ENCODE data around the gene SMARCD1. TPM values are rescaled to one million over a fixed set of nuclear protein-coding genes. Genes with fewer than 3 reads are reported as not detected.

SMARCD1 gene
- total RNA-seq, 1 donor from 2014 or later, result 14.3 TPM

DNA sequence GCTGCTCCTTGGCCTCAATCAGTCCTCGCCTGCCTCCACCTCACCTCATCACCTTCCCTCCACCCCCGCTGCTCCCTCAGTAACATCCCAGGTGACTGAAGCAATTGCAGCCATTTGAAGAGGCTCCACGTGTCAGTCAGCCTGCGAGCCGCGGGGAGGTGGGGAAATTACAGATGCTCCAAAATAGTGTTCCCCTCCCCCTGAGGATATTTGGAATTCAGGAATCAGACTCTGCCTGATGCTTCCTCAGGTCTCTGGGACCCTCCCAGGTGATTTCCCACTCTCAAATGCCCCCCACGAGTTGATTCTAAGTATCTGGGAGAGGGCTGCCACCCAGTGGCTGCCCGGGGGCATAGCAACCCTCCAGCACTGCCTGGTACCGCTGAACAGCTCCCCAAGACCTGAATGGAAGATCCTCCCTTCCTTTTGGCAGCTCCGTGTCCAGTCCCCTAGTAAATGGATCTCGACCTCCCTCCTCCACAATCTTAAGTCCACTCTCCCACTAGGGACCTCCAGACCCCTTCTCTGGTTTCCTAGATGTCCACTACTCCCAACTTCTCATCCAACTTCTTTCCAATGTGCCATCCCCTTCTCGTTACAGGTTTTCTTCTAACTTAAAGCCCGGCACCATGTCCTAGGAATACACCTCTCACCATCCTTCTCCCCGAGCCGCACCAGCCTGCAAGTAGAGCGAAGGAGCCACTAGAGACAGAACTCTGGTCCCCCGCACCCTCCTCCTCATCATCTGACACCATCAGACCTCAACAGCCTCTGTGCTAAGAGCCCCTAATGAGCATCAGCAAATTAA is 29.1 kb upstream of the SMARCD1 start:
- intact Hi-C loops (cut with DNase I), result loop anchor here (2.0 kb wide), 1 partner anchor 89 kb away; no protein-coding TSS in a partner anchor
- ATAC-seq (ENCODE audit: poor library complexity) (peak; percentile 61), DNase-seq (peak; percentile 62)

DNA sequence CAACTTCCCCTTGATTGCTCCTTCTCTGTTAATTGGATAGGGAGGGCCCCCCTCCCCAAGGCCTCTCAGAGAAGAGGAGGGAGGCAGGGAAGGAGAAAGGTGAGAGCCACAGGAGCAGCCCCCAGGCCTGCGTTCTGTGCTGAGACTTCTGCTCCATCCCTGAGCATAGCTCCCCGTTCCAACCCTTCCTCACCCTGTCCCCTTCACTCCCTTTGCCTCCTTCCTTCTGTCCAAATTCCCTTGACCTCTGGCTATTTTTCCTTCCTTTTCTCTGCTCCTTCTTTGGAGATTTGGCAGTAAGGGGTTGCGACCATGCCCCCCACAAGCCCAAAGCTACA is 28.5 kb upstream of the SMARCD1 start:
- no peak for ATAC-seq (ENCODE audit: poor library complexity)
- intact Hi-C loops (cut with DNase I), result loop anchor here (2.0 kb wide), 1 partner anchor 90 kb away; no protein-coding TSS in a partner anchor

DNA sequence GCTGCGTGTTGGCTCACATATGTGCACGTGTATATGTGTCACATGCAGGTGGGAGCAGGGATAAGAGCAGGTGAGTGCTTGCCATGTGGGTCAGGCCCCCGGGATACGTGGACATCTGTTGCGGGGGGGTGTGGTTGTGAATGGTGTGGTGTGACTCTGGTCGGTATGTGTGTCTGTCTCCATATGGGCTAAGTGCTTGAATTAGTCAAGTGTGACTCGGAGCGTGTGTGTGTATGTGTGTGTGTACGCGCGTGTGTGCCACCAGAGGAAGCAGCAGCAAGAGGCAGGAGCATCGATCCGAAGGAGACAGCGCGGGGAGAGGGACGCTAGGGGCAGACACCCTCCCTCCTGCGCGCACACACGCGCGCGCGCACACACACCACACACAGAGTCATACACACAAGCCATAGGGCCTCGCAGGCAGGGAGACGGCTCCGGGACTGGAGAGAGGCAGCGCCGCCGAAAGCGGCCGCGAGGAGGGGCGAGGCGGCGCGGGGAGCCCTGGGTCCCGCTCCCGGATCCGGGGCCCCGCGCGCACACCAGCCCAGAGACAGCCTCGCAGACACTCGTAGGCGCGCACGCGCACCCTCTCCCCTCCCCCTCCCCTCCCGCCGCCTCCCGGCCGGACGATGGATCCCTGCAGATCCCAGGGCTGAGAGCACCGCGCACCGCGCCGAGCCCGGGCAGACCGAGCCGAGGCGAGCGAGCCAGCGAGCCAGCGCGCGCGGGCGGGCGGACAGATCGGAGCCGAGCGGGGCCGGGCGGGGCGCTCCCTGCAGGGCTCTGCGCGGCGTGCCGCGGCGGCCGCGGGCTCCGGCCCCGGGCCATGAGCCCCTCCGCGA is 27.9 kb upstream of the SMARCD1 start, which contains the start of gene ASIC1:
ASIC1 (plus strand) TSS at position 597 of the 842 bp plus-strand sequence. CDS start 1,171 bp downstream, outside the sequence.
- ATAC-seq (ENCODE audit: poor library complexity), result peak; percentile 85
- peak; percentile 86 for DNase-seq
- intact Hi-C loops (cut with DNase I), result loop anchor here (2.0 kb wide), 1 partner anchor 90 kb away; no protein-coding TSS in a partner anchor

More for the DNA sequence above, 28.5 kb upstream of the SMARCD1 start:
- DNase-seq, result no peak

DNA sequence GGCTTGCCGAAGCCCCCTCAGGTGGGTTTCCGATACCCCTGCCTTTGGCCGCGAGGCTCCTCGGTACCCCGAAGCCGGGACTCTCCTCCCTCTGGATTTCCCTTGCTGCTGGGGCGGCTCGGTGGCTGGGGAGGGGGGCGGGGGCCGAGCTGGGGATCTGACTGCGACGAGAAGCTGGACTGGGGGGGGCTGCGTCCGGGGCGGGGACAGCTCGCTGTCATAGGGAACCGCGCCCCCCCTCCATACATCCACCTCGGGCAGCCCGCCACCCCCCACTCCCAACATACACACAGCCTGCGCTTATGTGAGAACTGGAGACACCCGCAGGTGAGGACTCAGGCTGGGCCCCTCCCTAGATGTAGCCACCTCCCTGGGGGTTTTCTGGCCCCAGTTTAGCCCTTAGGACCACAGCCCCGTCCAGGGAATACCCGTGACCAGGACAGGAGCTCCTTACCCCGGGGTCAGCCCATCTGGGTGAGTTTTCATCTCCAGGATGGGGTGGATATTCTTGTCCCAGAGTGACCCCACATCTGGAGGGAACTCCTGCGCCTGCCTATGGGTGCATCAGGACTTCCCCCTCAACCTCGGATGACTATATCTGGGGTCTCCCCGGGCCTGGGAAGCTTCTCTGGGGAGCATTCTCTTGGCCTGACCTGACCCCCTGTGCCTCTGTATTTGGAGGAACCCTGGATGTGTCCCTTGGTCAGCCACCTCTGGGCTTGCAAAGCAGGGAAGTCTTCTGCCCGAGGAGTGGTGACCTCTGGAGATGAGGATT is 27.1 kb upstream of the SMARCD1 start:
- DNase-seq, result no peak
- ATAC-seq (ENCODE audit: poor library complexity), result no peak
- intact Hi-C loops (cut with DNase I), result loop anchor here (2.0 kb wide), 1 partner anchor 91 kb away; no protein-coding TSS in a partner anchor

DNA sequence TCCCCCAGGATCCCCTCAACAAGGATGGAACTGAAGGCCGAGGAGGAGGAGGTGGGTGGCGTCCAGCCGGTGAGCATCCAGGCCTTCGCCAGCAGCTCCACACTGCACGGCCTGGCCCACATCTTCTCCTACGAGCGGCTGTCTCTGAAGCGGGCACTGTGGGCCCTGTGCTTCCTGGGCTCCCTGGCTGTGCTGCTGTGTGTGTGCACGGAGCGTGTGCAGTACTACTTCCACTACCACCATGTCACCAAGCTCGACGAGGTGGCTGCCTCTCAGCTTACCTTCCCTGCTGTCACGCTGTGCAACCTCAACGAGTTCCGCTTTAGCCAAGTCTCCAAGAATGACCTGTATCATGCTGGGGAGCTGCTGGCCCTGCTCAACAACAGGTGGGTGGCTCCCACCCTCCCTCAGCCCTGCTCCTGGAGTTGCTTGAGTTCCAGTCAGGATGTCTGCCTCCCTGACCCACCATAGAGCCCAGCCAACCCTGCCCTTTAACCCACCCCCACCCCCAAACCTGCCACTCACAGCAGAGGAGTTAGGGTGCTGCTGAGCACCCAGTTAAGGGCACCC is 26.3 kb upstream of the SMARCD1 start:
- DNase-seq (no peak), ATAC-seq (ENCODE audit: poor library complexity) (no peak)
- intact Hi-C loops (cut with DNase I), result no loop called here

DNA sequence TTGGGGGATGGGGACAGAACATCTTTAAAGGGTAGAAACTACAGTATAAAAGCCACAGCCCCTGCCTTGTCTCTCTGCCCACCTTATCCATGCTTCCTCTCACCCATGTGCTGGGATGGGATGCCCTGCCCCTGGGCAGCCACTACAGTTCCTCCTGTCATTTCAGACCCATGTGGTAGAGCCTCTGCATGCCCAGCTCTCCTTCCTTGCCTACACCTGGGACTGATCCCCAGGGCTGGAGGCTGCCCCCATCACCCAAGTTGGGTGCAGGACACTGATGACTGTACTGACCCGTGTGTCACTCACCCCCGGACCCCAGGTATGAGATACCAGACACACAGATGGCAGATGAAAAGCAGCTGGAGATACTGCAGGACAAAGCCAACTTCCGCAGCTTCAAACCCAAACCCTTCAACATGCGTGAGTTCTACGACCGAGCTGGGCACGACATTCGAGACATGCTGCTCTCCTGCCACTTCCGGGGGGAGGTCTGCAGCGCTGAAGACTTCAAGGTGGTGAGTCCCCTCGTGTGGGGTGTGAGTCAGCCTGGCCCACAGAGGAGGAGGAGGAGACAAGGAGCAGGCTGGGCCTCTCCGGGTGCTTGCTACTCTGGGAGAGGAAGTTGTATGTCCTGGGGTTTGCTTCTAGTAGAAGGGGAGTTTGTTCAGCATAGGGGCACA is 25.6 kb upstream of the SMARCD1 start:
- DNase-seq (no peak), ATAC-seq (ENCODE audit: poor library complexity) (no peak)
- intact Hi-C loops (cut with DNase I), result no loop called here

DNA sequence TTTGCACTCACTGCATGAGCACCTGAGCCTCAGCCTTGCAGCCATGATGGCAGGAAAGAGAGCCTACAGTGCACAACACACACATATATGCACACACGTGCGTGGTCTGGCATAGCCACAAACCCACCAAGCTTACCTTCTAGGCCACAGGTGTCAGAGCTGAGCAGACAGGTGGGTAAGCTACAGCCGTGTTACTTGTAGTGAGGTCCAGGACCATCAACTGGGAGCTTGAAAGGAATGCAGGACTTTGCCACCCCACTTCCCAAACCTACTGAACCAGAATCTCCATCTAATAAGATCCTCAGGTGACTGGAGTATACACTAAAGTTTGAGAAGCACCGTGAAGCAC is 25.0 kb upstream of the SMARCD1 start:
- DNase-seq (no peak), ATAC-seq (ENCODE audit: poor library complexity) (no peak)
- intact Hi-C loops (cut with DNase I), result no loop called here

DNA sequence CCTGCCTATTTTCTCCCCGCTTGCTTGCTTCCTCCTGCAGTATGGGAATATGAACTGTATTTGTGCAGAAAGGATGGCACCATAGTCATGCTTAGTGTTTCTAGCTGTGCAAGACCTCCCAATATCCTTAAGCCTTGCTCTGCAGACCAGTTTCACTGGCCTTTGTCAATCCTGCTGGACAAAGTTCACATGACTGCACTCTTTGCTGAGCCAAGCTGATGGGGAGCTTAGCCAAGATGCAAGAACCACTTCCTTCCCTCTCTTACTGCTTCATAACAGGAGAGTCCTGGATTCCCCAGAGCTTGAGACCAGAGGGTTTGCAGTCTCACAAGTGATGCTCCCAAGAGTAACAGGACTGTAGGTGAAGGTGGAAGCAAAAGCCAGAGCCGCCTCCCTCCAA is 24.0 kb upstream of the SMARCD1 start:
- intact Hi-C loops (cut with DNase I), result no loop called here
- no peak for DNase-seq

DNA sequence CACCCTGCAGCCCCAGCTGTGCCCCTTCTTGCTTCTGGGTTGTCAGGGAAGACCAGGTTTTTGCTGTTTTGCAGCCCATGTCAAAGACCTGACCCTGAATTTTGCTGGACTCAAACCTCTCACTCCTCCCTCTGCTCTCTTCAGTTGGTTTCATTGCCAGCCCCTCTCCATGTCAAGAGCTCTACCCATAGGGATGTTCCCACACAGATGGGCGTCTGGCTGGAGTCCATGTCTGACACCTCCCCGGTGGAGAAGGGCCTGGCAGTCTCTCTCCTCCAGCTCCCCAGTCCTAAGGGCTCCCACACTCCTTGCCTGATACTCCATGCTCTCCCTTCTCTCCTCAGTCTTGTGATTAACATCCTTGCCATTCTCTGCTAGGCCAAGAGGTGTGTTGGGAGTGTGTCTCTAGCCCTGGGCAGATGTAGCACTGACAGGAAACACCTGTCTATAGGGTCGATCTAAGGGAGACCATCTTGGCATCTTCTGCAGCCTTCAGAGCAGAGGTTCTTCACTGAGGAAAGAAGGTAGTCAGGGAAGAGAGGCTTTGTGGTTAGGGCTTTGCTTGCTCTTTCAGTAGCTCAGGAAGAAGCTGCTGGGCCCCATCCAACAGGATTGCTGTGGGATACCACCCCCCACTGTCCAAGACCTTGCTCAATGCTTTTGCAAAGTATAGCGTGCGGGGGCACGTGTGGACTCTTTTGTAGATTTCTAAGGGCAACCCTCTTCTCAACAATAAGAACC is 23.0 kb upstream of the SMARCD1 start:
- DNase-seq, result no peak
- intact Hi-C loops (cut with DNase I), result no loop called here
- ATAC-seq (ENCODE audit: poor library complexity), result no peak

More for the DNA sequence above, 24.0 kb upstream of the SMARCD1 start:
- no peak for ATAC-seq (ENCODE audit: poor library complexity)

DNA sequence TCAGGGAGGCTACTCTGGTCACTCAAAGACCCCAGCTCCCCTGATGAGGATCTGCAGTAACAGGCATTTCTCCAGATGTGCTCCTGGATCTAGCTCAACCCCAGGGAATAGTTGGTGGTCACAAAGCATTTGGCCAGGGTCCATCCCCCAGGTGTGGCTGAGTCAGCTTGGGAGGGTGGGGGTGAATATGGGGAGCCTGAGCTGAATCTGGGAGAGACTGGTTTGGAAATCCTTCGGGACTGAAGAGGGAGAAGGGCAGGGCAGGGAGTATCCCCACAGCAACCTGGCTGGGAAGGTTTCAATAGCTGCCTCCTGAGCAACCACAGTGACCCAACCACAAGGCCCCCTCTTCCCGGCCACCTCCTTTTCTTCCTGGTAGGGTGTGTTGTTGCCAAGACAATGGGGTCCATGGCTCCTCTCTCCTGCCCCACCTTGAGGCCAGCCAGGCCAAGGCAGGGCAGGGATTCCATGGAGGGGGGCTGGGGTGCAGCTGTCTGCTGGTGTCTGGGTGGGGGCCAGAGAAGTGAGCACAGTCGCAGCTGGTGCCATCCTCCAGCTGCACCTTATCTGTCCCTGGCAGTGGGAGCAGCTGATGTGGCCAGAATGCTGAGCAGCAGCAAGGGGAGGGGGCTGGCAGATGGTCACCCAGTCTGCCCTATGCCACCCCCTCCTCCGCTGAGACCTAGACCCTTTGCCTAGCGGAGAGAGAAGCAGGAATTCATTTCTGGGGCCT is 22.2 kb upstream of the SMARCD1 start:
- ATAC-seq (ENCODE audit: poor library complexity) (no peak), DNase-seq (no peak)
- intact Hi-C loops (cut with DNase I), result no loop called here

DNA sequence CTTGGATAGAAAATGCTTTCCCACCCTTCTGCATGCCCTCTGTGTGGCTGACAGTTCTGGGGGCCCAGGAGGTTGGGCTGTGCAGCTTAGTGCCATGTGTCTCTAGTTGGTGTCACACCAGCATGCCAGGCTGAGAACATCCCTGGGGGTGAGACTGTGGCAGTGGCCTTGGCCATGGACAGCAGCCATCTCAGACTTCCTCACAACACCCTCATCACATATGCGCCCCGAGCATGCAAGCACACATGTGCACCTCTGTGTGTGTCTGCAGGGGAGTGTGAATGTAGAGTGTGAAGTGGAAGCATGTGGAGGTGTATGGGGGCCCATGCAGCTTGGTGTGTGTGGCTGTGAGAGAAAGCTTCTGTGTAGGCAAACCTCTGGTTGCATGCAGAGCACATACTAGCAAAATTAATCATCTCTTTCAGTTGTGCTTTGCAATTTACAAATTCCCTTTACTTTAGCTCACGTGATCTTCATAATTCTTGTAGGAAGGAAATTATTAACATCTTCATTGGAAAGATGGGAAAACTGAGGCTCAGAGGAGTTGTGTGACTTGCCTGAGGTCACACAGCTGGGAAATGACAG is 19.3 kb upstream of the SMARCD1 start:
- intact Hi-C loops (cut with DNase I), result no loop called here
- ATAC-seq (ENCODE audit: poor library complexity) (no peak), DNase-seq (no peak)

DNA sequence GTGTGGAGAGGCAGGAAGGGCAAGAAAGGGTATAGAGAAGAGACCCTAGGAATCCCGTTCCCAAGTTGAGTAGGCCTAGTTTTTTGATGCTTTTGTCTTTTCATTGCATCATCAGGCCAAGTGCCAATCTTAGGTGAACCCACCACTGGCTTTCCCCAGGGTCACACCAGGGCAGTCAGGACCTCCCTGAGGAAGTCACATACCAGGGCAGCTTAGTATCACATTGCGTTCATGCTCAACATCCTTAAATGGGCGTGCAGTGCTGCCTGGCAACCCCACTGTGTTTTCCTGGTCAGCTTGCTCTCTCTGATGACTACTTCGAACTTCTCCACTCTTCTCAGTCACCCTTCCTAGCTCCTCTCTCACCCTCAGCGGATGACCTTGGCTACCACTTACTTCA is 18.7 kb upstream of the SMARCD1 start:
- ATAC-seq (ENCODE audit: poor library complexity) (peak; percentile 36), DNase-seq (no peak)
- intact Hi-C loops (cut with DNase I), result no loop called here

DNA sequence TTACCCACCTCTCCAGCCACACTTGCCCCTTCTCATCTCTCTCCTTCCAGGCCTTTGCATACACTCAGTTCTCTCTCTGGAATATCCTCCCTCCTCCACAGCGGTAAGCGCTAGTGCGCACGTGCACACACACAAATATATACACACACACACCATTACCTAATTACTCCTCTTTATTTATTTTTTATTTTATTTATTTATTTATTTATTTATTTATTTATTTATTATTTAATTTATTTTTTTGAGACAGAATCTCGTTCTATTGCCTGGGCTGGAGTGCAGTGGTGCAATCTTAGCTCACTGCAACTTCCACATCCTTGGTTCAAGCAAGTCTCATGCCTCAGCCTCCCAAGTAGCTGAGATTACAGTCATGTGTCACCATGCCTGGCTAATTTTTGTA is 16.1 kb upstream of the SMARCD1 start:
- intact Hi-C loops (cut with DNase I), result no loop called here

DNA sequence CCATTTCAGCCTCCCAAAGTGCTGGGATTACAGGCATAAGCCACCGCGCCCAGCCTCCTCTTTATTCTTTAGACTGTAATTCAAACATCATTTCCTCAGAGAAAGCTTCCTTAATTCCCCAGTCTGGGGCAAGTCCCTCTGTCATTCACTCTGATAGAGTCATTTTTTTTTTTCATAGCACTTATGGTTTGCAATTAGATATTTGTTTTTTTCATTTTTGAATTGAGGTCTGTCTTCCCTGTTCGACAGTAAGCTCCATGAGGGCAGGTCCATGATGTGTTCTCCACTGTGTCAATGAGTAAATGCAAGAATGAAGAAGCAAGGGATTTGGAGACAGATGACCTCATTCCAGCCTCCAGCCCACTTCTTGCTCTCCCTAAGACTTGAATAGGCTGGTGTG is 15.6 kb upstream of the SMARCD1 start:
- intact Hi-C loops (cut with DNase I), result no loop called here
- DNase-seq (no peak), ATAC-seq (ENCODE audit: poor library complexity) (no peak)

More for the DNA sequence above, 16.1 kb upstream of the SMARCD1 start:
- DNase-seq (no peak), ATAC-seq (ENCODE audit: poor library complexity) (no peak)

DNA sequence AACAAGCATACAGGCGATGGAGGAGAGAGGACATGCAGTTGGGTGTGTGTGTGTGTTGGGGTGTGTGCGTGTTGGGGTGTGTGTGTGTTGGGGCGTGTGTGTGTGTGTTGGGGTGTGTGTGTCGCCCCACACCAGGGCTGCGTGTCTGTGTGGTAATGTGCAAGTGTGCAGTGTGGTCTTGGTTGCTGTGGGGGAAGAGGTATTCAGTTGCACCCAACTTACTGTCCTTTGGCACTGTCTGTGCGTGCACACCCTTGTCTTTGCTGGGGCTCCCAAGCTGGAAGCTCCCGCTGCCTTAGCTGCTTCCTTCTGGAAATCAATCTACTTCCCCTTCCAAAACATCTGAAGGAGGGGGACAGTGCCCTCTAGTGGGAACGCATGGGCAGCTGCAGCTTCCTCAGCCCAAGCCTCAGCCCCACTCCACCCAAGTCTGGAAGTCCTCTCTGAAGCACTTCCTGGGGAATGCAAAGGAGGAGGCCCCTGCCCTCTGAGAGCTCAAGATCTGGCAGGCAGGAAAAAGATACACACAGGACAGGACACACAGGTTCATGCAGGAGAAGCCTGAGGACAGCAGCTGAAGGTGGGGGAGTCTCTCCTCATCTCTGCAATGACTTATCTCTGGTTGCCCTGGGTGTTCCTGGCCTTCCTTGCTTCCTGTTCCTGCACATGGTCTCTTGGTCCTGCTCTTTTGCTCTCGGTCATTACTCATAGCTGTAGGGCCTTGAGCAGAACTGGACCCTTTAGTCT is 14.7 kb upstream of the SMARCD1 start:
- ATAC-seq (ENCODE audit: poor library complexity) (peak; percentile 82), DNase-seq (peak; percentile 84)
- intact Hi-C loops (cut with DNase I), result loop anchor here (5.0 kb wide), 3 partner anchors 103 to 203 kb away; no protein-coding TSS in a partner anchor

Data from Right ventricle myocardium superior (tissue), 1 donor.